ENCODE measurements around the gene CFAP299. TPM values are rescaled to one million over a fixed set of nuclear protein-coding genes. Genes with fewer than 3 reads are reported as not detected.

CFAP299 gene
- total and polyA plus RNA-seq, 2 of the 8 experiments (the other 6 are each of a cell fraction or from before 2014, with no cell fraction given) = not detected

DNA sequence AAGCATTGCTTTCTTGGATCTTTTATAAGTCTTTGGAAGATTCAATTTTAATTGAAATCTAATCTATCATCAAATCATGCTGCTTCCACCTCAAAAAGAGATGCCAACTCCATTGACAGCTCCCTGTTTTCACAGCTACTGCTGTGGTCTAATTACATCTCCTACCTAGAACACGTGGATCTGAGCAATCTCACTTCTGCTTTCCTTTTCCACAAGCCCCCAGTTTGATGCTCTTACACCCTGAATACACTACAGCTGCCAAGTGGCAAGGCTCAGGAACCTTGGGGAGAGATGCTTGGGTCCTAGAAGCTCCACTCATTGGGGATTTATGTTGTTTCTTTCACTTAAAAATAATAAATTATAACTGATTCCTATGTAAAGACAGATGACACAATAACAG is 172.0 kb downstream of the CFAP299 start:
- Histone ChIP-seq H3K9ac (replicated peaks in 1 of 4; ENCODE audit: extremely low read depth in 1 of 4, low read depth in 3 of 4, low read length in 3 of 4) (no peak overlapping the region), H3K4me3 (ENCODE audit: extremely low read depth in 1 of 4, insufficient read depth in 2 of 4, low read depth in 3 of 4, low read length in 4 of 4) (no peak overlapping the region), H4K5ac (ENCODE audit: insufficient read length, low read depth, low read length) (no peak overlapping the region), H3K23ac (ENCODE audit: insufficient read length) (no peak overlapping the region), H3K4me1 (replicated peaks in 1 of 4; ENCODE audit: control insufficient read depth in 3 of 4, insufficient read depth in 4 of 4, low read length in 3 of 4) (no peaks in the 10 kb centered on the region), H2BK20ac (ENCODE audit: low read length) (no peak overlapping the region), H3K14ac (ENCODE audit: insufficient read length) (no peak overlapping the region), H3K4ac (replicated peaks; ENCODE audit: insufficient read length, low read depth, low read length) (no peak overlapping the region), H3K56ac (replicated peaks; ENCODE audit: insufficient read length, low read depth, low read length) (no peak overlapping the region), H4K91ac (replicated peaks; ENCODE audit: insufficient read length, low read length) (no peak overlapping the region), H2BK15ac (ENCODE audit: low read length) (no peak overlapping the region), H3K4me2 (ENCODE audit: insufficient read depth in 1 of 2, low read depth in 2 of 2, low read length in 2 of 2) (no peak overlapping the region), H4K20me1 (replicated peaks in 1 of 2; ENCODE audit: control insufficient read depth in 1 of 2, insufficient read depth in 2 of 2, low read length in 2 of 2) (no peaks in the 10 kb centered on the region), H2BK12ac (ENCODE audit: low read depth, low read length) (no peak overlapping the region), H2AFZ (ENCODE audit: low read length) (no peak overlapping the region), H3K27me3 (replicated peaks in 1 of 4; ENCODE audit: control insufficient read depth in 3 of 4, extremely low read depth in 1 of 4, insufficient read depth in 3 of 4, low read length in 3 of 4) (no peaks in the 10 kb centered on the region), H3K27ac (ENCODE audit: low read depth, low read length) (no peak overlapping the region), H2BK120ac (replicated peaks; ENCODE audit: low read depth, low read length) (no peak overlapping the region), H3K79me1 (ENCODE audit: low read depth, low read length) (no peaks in the 10 kb centered on the region), H3K18ac (ENCODE audit: extremely low read depth, low read length) (no peak overlapping the region), H2BK5ac (ENCODE audit: low read depth, low read length) (no peak overlapping the region), H4K8ac (ENCODE audit: extremely low read depth, insufficient read depth, low read length) (no peak overlapping the region), H2AK5ac (ENCODE audit: low read depth, low read length) (no peak overlapping the region), H3K36me3 (ENCODE audit: control insufficient read depth in 2 of 4, insufficient read depth in 4 of 4, low read length in 3 of 4) (no peaks in the 10 kb centered on the region), H3K9me3 (ENCODE audit: insufficient read depth in 2 of 2, low read depth in 1 of 2, low read length in 1 of 2) (no peaks in the 10 kb centered on the region), H3K79me2 (ENCODE audit: control insufficient read depth in 1 of 2, insufficient read depth in 2 of 2, low read length in 2 of 2) (no peaks in the 10 kb centered on the region), H3K23me2 (ENCODE audit: low read depth, low read length) (no peaks in the 10 kb centered on the region)
- no peak for DNase-seq (ENCODE audit: low read depth in 1 of 2, low spot score in 2 of 2)
- ChIA-PET CTCF (ENCODE audit: partially characterized antibody) (interaction anchor here (1.3 kb wide), 1 partner anchor 43 kb away, joined by 3 read pairs; no protein-coding TSS in a partner anchor), POLR2A (ENCODE audit: partially characterized antibody) (no interaction called here)
- FAIRE-seq = no peak
- 77% methylated on average over 1 of the region's 1 CpG; no CpG with 5 or more reads in 1 of the 2 experiments for WGBS, 2 experiments (ENCODE audit: extremely low coverage in 1 of 2, insufficient coverage in 1 of 2, insufficient read length in 1 of 2, insufficient replicate concordance in 2 of 2, low coverage in 1 of 2, low lambda C conversion rate in 2 of 2, missing lambda C conversion rate in 1 of 2)
- TF ChIP-seq CBX8 (IDR thresholded peaks at IDR 0.05; ENCODE audit: borderline replicate concordance, low read depth, low read length) = no peak
- TF ChIP-seq KDM5A (IDR thresholded peaks at IDR 0.05; ENCODE audit: low read length) = no peak
- no peak for TF ChIP-seq SUZ12 (IDR thresholded peaks at IDR 0.05; ENCODE audit: low read length)
- TF ChIP-seq, protein P1, sequence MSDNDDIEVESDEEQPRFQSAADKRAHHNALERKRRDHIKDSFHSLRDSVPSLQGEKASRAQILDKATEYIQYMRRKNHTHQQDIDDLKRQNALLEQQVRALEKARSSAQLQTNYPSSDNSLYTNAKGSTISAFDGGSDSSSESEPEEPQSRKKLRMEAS (IDR thresholded peaks at IDR 0.05) = no peak
- no peak for TF ChIP-seq TAF7 (optimal IDR thresholded peaks at IDR 0.05; ENCODE audit: borderline replicate concordance, low read depth, low read length)
- TF ChIP-seq SIX5 (IDR thresholded peaks at IDR 0.05; ENCODE audit: low read depth, low read length) = no peak
- TF ChIP-seq SRF (IDR thresholded peaks at IDR 0.05; ENCODE audit: low read depth, low read length) = no peak
